Measurements from ENCODE around the gene SOCS1. TPM values are rescaled to one million over a fixed set of nuclear protein-coding genes. Genes with fewer than 3 reads are reported as not detected.

SOCS1 gene
- total RNA-seq, 1 donor from 2014 or later = 2.9 TPM

DNA sequence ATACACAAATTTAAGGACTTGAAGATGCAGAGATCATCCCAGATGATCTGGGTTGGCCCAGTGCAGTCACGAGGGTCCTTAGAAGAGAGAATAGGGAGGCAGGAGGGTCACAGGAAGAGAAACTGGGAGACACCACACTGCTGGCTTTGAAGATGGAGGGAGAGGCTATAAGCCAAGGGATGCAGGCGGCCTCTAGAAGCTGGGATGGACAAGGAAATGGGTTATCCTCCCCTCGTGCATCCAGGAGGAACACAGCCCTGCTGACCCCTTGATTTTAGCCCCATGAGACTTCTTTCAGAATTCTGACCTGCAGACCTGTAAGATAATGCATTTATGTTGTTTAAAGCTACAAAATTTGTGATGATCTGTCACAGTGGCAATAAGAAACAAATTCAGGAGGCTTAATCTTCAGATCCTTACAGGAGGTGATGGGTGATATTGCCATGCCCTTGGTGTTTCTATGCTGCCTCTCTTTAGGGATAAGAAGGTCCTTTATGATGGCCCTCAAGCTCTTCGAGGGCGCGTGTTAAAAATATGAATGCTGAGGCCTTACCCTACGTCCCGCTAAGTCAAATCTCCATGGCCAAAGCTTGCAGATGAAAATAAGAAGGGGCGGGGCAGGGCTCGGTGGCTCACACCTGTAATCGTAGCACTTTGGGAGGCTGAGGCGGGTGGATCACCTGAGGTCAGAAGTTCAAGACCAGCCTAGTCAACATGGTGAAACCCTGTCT lies 21.8 kb upstream of the SOCS1 start:
- intact Hi-C loops (cut with micrococcal nuclease) = no loop called here
- H3K27ac ChIP-seq (replicated peaks) = no peak overlapping the region
- TF ChIP-seq, protein P1, sequence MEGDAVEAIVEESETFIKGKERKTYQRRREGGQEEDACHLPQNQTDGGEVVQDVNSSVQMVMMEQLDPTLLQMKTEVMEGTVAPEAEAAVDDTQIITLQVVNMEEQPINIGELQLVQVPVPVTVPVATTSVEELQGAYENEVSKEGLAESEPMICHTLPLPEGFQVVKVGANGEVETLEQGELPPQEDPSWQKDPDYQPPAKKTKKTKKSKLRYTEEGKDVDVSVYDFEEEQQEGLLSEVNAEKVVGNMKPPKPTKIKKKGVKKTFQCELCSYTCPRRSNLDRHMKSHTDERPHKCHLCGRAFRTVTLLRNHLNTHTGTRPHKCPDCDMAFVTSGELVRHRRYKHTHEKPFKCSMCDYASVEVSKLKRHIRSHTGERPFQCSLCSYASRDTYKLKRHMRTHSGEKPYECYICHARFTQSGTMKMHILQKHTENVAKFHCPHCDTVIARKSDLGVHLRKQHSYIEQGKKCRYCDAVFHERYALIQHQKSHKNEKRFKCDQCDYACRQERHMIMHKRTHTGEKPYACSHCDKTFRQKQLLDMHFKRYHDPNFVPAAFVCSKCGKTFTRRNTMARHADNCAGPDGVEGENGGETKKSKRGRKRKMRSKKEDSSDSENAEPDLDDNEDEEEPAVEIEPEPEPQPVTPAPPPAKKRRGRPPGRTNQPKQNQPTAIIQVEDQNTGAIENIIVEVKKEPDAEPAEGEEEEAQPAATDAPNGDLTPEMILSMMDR (IDR thresholded peaks at IDR 0.05; ENCODE audit: borderline replicate concordance) = no peak

DNA sequence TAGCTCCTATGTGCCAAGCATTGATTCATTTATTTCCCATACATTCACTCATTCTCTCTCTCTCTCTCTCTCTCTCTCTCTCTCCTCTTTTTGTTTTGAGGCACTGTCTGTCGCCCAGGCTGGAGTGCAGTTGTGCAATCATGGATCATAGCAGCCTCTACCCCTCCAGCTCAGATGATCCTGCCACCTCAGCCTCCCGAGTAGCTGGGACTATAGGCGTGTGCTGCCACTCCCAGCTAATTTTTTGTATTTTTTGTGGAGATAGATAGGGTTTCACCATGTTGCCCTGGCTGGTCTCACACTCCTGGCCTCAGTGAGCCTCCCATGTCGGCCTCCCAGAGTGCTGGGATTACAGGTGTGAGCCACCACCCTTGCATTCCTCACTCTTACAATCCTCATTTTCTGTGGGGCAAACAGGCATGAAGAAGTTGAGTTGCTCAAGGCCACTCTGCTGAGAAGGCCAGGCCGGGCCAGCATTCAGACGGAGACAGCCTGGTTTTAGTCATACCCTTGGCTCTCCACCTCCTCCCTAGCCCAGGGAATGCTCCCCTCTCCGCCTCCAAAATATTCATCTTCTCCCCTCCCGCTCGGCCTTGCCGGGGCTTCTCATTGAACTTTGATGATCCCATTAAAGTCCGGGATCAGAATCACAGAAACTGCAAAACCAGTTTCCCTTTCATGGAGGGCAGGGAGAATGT lies 21.0 kb upstream of the SOCS1 start:
- no peak for DNase-seq
- TF ChIP-seq, protein P1 (IDR thresholded peaks at IDR 0.05; ENCODE audit: borderline replicate concordance) = no peak
- Histone ChIP-seq H3K4me3 (no peak overlapping the region), H3K27me3 (ENCODE audit: low read depth) (peaks cover 7% of the 10 kb centered on the region), H3K27ac (replicated peaks) (no peak overlapping the region), H3K4me1 (no peaks in the 10 kb centered on the region), H3K9me3 (replicated peaks) (no peaks in the 10 kb centered on the region), H3K36me3 (no peaks in the 10 kb centered on the region)
- intact Hi-C loops (cut with micrococcal nuclease) = no loop called here

More for the DNA sequence above, 21.8 kb upstream of the SOCS1 start:
- Histone ChIP-seq H3K36me3 (no peaks in the 10 kb centered on the region), H3K27me3 (ENCODE audit: low read depth) (peaks cover 7% of the 10 kb centered on the region), H3K4me1 (no peaks in the 10 kb centered on the region), H3K9me3 (replicated peaks) (no peaks in the 10 kb centered on the region), H3K4me3 (no peak overlapping the region)
- DNase-seq = no peak

DNA sequence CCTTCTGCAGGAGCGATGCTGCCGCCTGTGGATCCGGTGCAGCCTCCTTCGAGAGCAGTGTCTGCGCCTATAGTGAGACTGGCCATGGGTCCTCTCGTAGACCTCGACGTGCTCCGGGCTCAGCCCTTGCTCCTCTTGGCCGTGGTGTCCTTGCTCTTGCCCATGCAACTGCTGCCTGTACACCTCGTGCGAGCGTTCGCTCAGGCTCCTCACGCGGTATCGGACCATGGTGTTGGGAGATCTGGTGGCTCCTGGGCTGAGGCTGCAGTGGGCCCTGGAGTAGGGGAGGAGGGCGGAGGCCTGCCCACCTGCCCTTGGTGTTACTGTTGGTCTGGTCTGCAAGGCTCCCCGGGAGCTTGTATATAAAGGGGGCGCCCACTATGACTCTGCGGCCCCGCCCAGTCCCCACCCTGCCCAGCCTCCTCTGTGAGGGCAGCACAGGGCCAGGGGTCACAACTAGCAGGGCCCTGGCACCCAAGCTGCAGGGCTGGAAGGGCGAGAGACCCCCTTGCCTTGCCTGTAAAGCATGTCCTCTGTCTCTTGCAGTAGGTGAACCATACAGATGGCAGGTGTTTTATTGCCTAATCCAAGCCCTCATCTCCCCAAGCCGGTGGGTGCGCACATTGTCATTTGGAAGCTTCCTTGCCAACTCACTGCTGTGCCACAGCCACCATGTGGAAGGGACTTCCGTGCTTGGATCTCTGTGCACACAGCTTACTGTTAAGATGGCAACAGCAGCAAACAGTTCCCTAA lies 20.3 kb upstream of the SOCS1 start, which contains the start of gene PRM2:
Gene PRM2 (minus strand): TSS at position 338 of the 753 bp plus-strand sequence. CDS start 110 bp downstream, at position 228.
- no peaks in the 10 kb centered on the region for H3K36me3 ChIP-seq
- no peak within 1 kb of the TSS for H3K4me3 ChIP-seq
- H3K27me3 ChIP-seq (ENCODE audit: low read depth) = peaks cover 7% of the 10 kb centered on the region
- no peak for DNase-seq
- no peaks in the 10 kb centered on the region for H3K9me3 ChIP-seq (replicated peaks)
- H3K27ac ChIP-seq (replicated peaks) = no peak within 1 kb of the TSS
- intact Hi-C loops (cut with micrococcal nuclease) = no loop called here
- TF ChIP-seq, protein P1 (IDR thresholded peaks at IDR 0.05; ENCODE audit: borderline replicate concordance) = no peak
- no peaks in the 10 kb centered on the region for H3K4me1 ChIP-seq

- H3K4me1 ChIP-seq = no peaks in the 10 kb centered on the region
- intact Hi-C loops (cut with micrococcal nuclease) = no loop called here
- H3K4me3 ChIP-seq = no peak overlapping the region
- H3K9me3 ChIP-seq (replicated peaks) = no peaks in the 10 kb centered on the region
- no peak overlapping the region for H3K27ac ChIP-seq (replicated peaks)
- peaks cover 7% of the 10 kb centered on the region for H3K27me3 ChIP-seq (ENCODE audit: low read depth)
- TF ChIP-seq, protein P1 (IDR thresholded peaks at IDR 0.05; ENCODE audit: borderline replicate concordance) = no peak
- H3K36me3 ChIP-seq = no peaks in the 10 kb centered on the region
- no peak for DNase-seq
Measured at GRCh38 chr16:11274964-11275363, 19.0 kb upstream of the SOCS1 start.

DNA sequence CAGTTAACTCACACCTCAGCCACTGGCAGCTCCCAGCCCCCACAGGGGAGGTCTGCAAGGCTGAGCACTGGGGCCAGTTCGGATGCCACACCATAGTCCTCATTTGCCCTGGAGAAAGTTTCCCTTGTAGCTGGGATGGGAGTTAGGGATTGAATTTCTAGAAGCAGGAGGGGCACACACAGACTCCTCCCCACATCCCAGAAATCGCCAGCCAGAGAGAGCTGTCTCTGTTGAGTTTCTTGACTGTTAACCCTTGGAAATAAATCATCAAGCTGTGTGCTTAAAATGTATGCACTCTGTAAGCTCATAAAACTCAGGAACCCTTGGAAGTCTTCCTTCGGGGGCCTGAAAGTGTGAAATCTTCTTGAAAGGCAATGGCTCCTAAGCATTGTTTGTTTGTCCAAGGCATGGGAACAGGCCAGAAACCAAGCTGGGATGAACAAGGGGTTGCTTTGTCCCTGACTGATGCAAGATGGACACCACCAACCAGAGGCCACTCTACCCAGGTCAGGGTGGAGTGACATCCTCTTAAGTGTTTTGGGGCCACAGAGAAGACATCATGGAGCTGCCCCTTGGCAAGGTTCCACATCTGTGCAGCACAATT lies 17.8 kb upstream of the SOCS1 start:
- no peak for DNase-seq
- intact Hi-C loops (cut with micrococcal nuclease) = no loop called here
- Histone ChIP-seq H3K4me3 (no peak overlapping the region), H3K27ac (replicated peaks) (no peak overlapping the region), H3K27me3 (ENCODE audit: low read depth) (peaks cover 7% of the 10 kb centered on the region), H3K9me3 (replicated peaks) (no peaks in the 10 kb centered on the region), H3K4me1 (no peaks in the 10 kb centered on the region), H3K36me3 (no peaks in the 10 kb centered on the region)
- TF ChIP-seq, protein P1 (IDR thresholded peaks at IDR 0.05; ENCODE audit: borderline replicate concordance) = no peak

Data from left ventricle myocardium inferior (tissue), 1 donor.